ENCODE measurements around the gene PDZRN4.

PDZRN4 gene

DNA sequence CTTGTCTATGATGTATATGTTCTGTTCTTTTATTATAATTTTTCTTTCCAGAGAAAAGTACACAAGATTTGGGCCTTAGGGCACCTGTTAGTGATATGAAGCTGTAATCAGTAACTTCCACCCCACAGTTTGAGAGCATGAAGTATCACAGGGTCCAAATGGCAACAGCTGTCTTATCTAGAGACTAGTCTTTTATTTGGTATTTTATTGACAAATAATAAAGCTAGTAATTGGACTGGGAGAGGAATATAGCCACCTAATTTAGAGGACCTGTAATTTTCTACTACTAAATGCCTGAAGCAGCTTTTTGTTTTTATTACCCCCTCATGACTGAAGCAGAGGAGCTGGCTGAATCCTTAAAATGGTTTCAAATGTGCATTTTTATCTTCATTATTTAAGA is 174.8 kb downstream of the PDZRN4 start:
- TF ChIP-seq TCF12 (IDR thresholded peaks at IDR 0.05; ENCODE audit: low read depth) (no peak), TAF1 (IDR thresholded peaks at IDR 0.05; ENCODE audit: low read depth) (no peak), NFIC (IDR thresholded peaks at IDR 0.05) (no peak), CEBPB (IDR thresholded peaks at IDR 0.05) (no peak), EGR1 (IDR thresholded peaks at IDR 0.05) (no peak)
- TF ChIP-seq, protein P1, sequence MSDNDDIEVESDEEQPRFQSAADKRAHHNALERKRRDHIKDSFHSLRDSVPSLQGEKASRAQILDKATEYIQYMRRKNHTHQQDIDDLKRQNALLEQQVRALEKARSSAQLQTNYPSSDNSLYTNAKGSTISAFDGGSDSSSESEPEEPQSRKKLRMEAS (IDR thresholded peaks at IDR 0.05): no peak
- TF ChIP-seq, protein P2, sequence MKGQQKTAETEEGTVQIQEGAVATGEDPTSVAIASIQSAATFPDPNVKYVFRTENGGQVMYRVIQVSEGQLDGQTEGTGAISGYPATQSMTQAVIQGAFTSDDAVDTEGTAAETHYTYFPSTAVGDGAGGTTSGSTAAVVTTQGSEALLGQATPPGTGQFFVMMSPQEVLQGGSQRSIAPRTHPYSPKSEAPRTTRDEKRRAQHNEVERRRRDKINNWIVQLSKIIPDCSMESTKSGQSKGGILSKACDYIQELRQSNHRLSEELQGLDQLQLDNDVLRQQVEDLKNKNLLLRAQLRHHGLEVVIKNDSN (IDR thresholded peaks at IDR 0.05): no peak

DNA sequence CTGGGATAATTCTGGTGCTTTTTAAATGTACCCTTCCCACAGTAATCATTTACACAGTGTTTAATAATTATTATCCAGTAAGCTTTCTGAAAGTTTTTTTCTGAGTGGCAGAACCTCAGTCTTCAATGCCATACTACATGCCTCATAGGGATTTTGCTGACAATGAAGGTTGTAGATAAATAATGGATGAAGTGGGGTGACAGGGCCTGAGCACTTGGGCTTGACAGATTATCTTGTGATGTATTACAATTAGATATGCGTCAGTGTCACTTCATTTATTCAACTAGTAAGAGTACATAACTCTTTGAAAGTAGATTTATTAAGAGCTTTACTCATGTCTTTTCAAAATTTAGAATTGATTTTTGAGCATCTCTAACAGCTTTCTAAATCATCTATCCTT is 176.1 kb downstream of the PDZRN4 start:
- TF ChIP-seq CEBPB (IDR thresholded peaks at IDR 0.05) (no peak), RAD21 (IDR thresholded peaks at IDR 0.05; ENCODE audit: low read depth) (no peak), NFIC (IDR thresholded peaks at IDR 0.05) (no peak), YY1 (IDR thresholded peaks at IDR 0.05; ENCODE audit: low read depth) (no peak), ZBTB7A (IDR thresholded peaks at IDR 0.05; ENCODE audit: low read depth) (no peak), FOXM1 (IDR thresholded peaks at IDR 0.05; ENCODE audit: borderline replicate concordance, low read depth) (no peak), CREB1 (IDR thresholded peaks at IDR 0.05; ENCODE audit: low read depth) (no peak), TEAD4 (IDR thresholded peaks at IDR 0.05) (no peak), EP300 (IDR thresholded peaks at IDR 0.05; ENCODE audit: borderline replicate concordance) (no peak), EGR1 (IDR thresholded peaks at IDR 0.05) (no peak), TCF12 (IDR thresholded peaks at IDR 0.05; ENCODE audit: low read depth) (no peak)
- TF ChIP-seq, protein P3, sequence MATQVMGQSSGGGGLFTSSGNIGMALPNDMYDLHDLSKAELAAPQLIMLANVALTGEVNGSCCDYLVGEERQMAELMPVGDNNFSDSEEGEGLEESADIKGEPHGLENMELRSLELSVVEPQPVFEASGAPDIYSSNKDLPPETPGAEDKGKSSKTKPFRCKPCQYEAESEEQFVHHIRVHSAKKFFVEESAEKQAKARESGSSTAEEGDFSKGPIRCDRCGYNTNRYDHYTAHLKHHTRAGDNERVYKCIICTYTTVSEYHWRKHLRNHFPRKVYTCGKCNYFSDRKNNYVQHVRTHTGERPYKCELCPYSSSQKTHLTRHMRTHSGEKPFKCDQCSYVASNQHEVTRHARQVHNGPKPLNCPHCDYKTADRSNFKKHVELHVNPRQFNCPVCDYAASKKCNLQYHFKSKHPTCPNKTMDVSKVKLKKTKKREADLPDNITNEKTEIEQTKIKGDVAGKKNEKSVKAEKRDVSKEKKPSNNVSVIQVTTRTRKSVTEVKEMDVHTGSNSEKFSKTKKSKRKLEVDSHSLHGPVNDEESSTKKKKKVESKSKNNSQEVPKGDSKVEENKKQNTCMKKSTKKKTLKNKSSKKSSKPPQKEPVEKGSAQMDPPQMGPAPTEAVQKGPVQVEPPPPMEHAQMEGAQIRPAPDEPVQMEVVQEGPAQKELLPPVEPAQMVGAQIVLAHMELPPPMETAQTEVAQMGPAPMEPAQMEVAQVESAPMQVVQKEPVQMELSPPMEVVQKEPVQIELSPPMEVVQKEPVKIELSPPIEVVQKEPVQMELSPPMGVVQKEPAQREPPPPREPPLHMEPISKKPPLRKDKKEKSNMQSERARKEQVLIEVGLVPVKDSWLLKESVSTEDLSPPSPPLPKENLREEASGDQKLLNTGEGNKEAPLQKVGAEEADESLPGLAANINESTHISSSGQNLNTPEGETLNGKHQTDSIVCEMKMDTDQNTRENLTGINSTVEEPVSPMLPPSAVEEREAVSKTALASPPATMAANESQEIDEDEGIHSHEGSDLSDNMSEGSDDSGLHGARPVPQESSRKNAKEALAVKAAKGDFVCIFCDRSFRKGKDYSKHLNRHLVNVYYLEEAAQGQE (IDR thresholded peaks at IDR 0.05; ENCODE audit: low read depth): no peak
- TF ChIP-seq, protein P2 (IDR thresholded peaks at IDR 0.05): no peak
- TF ChIP-seq, protein P1 (IDR thresholded peaks at IDR 0.05): no peak

DNA sequence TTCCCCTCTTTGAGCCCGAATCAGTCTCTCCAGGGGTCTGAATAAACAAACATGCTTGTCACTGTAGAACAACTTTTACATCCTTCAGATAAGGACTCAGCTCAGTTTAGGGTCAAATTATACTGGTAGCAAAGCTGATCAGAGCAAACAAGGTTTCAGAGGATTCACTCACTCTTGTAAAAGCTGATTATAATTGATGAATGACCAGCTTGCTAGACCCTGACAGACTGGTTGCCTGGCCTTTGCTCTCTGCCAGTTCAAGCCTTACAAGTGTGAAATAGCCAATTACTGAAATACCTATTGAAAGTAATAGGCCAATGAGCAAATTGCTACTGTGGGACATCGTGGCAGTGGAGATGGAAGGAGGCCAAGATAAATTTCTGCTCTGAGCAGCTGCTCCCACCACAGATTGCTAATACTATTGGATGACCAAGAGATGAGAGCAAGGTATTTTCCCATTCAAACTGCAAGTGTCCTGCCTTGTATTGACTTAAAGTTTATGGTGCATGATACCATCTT is 177.6 kb downstream of the PDZRN4 start:
- TF ChIP-seq ZBTB7A (IDR thresholded peaks at IDR 0.05; ENCODE audit: low read depth): no peak
- no peak for TF ChIP-seq FOXM1 (IDR thresholded peaks at IDR 0.05; ENCODE audit: borderline replicate concordance, low read depth)
- no peak for TF ChIP-seq YY1 (IDR thresholded peaks at IDR 0.05; ENCODE audit: low read depth)

DNA sequence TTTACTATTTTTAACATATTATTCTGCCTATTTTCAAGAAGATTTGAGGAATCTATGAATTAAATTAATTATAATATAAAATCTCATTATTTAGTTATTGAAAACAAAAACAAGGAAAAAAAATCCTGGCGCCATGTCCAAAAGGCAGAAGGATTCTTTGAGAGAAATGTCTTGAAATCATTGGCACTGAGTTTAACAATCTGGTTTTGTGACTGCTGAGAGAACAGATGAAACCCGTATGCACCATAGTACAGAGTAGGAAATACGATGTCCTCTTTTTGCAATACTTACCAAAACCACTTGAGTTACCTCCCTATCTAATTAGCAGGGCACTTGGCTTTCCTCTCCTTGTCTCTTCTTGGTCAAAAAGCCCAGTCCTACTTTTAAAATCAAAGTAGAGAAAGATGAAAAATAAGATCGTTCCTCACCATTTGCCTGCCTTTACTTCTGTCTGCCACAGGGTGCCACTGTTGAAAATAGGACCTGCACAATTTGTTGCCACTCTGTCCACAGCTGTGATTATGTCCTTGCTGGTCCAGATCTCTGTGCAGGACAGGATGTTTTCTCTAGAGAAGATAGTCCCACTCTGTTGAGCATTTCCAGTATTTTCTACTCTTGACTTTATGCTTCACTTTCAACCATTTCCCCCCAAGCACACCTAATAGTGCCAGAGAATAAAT is 179.7 kb downstream of the PDZRN4 start:
- TF ChIP-seq EP300 (IDR thresholded peaks at IDR 0.05; ENCODE audit: borderline replicate concordance): no peak
- peak; percentile 57 for TF ChIP-seq RAD21 (IDR thresholded peaks at IDR 0.05; ENCODE audit: low read depth)
- TF ChIP-seq NFIC (IDR thresholded peaks at IDR 0.05): no peak

DNA sequence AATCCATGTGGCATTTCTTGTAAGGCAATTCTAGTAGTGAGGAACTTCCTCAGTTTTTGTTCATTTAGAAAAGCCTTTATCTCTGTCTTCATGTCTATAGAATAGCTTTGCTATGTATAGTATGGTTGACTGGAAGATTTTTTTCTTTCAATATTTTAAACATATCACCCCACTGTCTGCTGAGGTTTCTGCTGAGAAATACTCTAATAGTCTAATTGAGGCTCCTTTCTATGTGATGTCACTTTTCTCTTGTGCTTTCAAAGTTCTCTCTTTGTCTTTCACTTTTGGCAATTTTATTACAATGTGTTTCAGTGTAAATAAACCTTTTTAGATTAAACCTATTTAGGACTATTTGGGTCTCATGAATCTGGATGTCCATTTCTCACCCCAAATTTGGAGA is 192.8 kb downstream of the PDZRN4 start:
- TF ChIP-seq, protein P2 (IDR thresholded peaks at IDR 0.05): no peak
- TF ChIP-seq TEAD4 (IDR thresholded peaks at IDR 0.05) (no peak), CREB1 (IDR thresholded peaks at IDR 0.05; ENCODE audit: low read depth) (no peak), RAD21 (IDR thresholded peaks at IDR 0.05; ENCODE audit: low read depth) (no peak), NFIC (IDR thresholded peaks at IDR 0.05) (no peak), ZBTB7A (IDR thresholded peaks at IDR 0.05; ENCODE audit: low read depth) (no peak), FOXM1 (IDR thresholded peaks at IDR 0.05; ENCODE audit: borderline replicate concordance, low read depth) (no peak), TCF12 (IDR thresholded peaks at IDR 0.05; ENCODE audit: low read depth) (no peak), CEBPB (IDR thresholded peaks at IDR 0.05) (no peak)
- TF ChIP-seq, protein P3 (IDR thresholded peaks at IDR 0.05; ENCODE audit: low read depth): no peak

DNA sequence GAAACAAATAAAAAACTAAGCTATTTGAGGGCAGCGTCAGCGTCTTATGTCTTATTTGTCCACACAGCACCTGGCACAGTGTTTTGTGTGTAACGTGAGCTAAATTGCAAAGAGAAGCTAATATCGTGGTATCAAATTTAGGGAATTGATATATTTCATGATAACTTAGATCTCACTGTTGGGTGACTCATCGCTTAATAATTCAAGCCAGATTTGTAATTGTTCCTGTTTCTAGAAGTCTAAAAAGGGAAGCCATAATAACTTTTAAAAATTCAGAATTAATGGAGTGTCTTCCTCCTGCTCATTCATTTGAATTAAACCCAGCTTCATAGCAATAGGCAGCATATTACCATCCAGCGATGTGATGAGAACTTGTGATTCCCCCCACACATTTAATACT is 214.7 kb downstream of the PDZRN4 start:
- no peak for TF ChIP-seq CREB1 (IDR thresholded peaks at IDR 0.05; ENCODE audit: low read depth)
- no peak for TF ChIP-seq NFIC (IDR thresholded peaks at IDR 0.05)
- TF ChIP-seq, protein P1 (IDR thresholded peaks at IDR 0.05): no peak
- TF ChIP-seq CEBPB (IDR thresholded peaks at IDR 0.05): no peak
- no peak for TF ChIP-seq TAF1 (IDR thresholded peaks at IDR 0.05; ENCODE audit: low read depth)
- TF ChIP-seq ZBTB7A (IDR thresholded peaks at IDR 0.05; ENCODE audit: low read depth): no peak
- no peak for TF ChIP-seq EP300 (IDR thresholded peaks at IDR 0.05; ENCODE audit: borderline replicate concordance)
- no peak for TF ChIP-seq TEAD4 (IDR thresholded peaks at IDR 0.05)
- TF ChIP-seq, protein P2 (IDR thresholded peaks at IDR 0.05): no peak
